NK-92 (cell line): Measurements from ENCODE around the gene CENPA.
A peak's percentile ranks its signal among the peaks of the same experiment; 100 is the strongest.
"Not testable (repeated sequence)": the region's sequence is repeated elsewhere in the genome, so short reads cannot be mapped to it uniquely, and the experiment has no call there.

ENCODE experiments used
- DNase-seq: peaks from one replicate; lab custom pipeline; 2025; ENCODE audit not compliant: unreplicated experiment; lab: John Stamatoyannopoulos, UW

Gene CENPA

GRCh38 chr2:26785431-26786206, at the start of gene CENPA:
Gene CENPA, plus strand, starts transcription at chr2:26786056. Its CDS starts 141 bp downstream, at chr2:26786197.
- DNase-seq: peak; percentile 74

- no peak for DNase-seq
Observed at GRCh38 chr2:26737221-26737620, 48.6 kb upstream of the CENPA start.

DNA sequence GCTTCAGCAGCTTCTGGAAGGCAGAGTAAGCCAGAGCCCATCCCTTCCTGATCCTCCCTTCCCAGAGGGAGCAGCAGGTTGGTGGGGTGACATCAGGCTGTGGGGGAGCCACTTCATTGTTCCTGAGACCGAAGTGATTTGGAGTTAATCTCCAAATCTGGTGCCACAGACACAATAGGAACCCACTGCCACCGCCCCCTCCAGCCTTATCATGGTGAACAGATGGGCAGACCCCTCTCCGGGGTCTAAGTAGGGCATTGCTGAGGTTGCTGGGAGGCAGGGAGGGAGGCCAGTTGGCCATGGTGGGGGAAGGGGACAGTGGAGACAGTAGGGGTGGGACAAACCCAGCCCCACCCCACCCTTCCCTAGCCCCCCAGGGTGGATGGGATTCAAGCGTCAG, 47.4 kb upstream of the CENPA start:
- no peak for DNase-seq

DNA sequence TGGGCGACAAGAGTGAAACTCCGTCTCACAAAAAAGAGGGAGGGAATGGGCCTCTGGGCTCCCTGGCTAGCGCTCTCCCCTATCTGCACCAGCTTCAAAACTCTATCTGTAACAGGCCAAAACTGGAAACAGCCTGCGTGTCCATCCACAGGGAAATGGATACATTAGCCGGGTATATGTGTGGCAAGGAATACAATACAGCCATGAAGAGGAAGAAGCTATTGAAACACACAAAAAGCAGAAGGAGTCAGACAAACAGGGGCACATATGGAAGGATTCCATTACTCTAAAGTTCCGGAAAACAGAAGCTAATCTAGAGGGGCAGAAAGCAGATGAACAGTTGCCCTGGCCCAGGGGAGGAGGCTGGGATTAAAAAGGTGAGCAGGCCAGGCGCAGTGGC, 46.3 kb upstream of the CENPA start:
- DNase-seq: no peak

DNA sequence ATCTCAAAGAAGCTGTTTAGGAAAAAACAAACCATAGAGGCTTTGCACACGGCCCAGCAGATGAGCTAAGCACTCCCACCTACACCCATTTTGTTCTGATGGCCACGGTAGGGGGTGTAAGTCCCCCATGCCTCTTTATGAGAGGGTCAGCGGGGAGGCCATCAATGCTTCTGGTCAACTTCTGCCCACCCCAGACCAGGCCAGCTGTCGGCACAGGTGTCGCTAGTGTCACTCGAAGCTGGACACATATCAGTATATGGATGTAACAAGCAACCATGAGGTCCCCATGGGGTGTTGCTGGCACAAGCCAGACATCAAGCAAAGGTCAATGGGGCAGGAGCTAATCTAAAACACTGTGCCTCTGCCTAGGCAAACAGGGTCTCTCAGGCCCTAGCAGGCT, 45.5 kb upstream of the CENPA start:
- no peak for DNase-seq

- DNase-seq: no peak
Observed at GRCh38 chr2:26740890-26741302, 45.0 kb upstream of the CENPA start.

DNA sequence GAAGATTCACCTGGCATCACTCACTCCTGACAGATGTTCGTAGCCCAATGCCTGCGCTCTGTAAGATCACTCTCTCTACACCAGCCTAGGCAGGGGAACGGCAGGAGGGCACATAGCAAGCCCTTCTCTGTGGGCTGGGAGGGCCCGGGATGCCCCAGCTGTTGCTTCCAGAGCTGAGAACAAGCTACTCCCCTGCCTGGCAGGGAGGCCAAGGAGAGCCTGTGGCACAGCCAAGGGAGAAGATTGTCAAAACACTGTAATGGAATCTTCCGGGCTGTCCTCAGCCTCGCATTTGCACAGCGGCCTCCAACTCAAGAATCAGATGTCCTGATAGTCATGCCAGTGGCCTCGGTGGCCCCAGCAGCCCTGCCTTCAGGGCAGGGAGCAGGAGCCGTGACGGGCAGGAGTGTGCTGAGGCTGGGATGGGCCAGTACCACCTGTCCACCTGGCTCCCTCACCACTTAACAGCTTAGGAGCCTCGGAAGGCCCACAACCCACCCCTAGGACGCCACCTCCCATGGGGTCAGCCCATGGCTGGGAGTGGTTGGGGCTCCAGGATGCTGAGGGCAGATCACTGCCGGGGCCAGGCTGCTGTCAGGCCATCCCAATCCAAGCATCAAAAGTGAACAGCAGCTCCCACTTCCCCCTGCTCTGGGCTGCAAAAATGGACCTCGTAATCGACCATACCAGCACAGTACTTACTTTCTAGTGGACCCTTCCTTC, 43.6 kb upstream of the CENPA start:
- DNase-seq: no peak

GRCh38 chr2:26743852-26744251, 42.0 kb upstream of the CENPA start:
- DNase-seq: no peak

DNA sequence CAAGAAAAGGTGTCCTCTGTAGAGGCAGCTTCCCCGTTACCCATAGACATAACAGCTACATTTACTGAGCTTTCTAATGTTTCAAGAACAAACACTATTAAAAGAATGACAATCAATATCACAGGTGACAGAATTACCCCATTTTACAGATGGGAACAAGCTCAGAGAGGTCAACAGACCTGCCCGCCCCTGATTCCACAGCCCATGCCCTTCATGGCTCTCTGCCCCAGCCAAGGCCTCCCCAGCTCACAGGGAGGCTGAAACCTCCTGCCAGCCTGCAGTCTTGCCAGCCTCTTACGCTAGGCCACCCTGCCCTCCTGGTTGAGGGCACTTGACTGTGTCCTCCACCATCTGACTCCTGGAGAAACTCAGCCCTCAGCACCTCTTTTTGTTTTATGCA, 40.9 kb upstream of the CENPA start:
- DNase-seq: no peak

- no peak for DNase-seq
Observed at GRCh38 chr2:26745609-26746327, 40.1 kb upstream of the CENPA start.

GRCh38 chr2:26746934-26747333, 38.9 kb upstream of the CENPA start:
- no peak for DNase-seq

GRCh38 chr2:26749787-26750420, 36.0 kb upstream of the CENPA start:
- DNase-seq: not testable (repeated sequence)

- not testable (repeated sequence) for DNase-seq
Observed at GRCh38 chr2:26750467-26750866, 35.4 kb upstream of the CENPA start.

DNA sequence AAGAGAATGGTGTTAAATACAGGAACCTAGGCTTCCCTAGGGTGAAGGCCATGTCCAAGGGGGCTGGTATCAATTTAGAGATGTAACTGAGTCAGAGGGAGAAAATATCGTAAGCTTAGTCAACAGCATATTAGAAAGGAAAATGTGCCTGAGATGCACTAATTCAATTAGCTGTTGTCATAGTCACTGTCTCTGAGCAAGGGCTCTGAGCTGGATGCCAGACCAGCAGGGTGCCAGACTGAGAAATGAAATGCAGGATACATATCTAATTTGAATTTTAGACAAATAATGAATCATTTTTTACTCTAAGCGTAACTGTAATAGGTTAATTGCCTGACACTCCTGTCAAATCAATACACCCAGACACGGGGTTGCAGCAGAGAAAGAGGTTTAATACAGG, 33.2 kb upstream of the CENPA start:
- no peak for DNase-seq

GRCh38 chr2:26754539-26754938, 31.3 kb upstream of the CENPA start:
- no peak for DNase-seq

DNA sequence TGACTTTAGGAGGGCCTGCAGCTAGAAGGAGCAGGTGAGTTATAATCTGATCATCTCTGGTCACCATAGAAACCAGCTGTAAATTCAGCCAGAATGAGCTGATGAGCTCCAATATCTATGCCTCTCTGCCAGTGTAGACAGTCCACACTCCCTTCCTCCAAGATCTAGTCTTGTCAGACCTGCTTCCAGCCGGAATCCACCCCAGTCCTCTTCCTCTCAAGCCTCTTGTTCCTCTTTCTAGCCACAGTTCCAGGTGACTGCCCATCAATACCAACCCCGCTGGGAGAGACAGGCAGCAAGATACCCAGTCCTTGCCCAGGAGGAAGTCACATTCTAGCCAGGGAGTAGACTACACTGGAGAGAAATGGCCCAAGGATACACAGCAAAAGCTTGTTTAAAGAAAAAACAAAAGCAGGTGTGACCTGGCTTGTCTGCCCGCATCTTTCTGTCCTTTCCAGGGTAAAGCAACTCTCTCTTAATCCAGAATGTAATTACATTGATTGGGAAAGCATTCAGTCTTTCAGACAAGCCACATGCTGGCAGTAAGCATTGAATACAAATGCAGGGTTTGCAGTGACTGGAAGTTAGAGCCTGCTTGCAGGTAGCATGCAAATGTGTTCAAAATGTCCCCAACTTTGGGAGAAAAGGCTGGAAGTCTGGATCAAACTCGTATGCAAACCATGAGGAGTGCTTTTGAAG, 30.7 kb upstream of the CENPA start:
- no peak for DNase-seq

- DNase-seq: no peak
Observed at GRCh38 chr2:26756337-26756736, 29.5 kb upstream of the CENPA start.

- DNase-seq: no peak
Observed at GRCh38 chr2:26757873-26758789, 27.7 kb upstream of the CENPA start.

- no peak for DNase-seq
Observed at GRCh38 chr2:26758790-26759321, 27.0 kb upstream of the CENPA start.
